Fibroblast of gingiva (primary cell): Measurements from ENCODE around the gene PSG2.
A peak's percentile ranks its signal among the peaks of the same experiment; 100 is the strongest.
"Not testable (repeated sequence)": the region's sequence is repeated elsewhere in the genome, so short reads cannot be mapped to it uniquely, and the experiment has no call there.

Source experiments
- DNase-seq: peaks from one replicate; pipeline ENCODE4 v3.0.0-alpha.2; 2011; ENCODE audit warnings: low read depth

The PSG2 gene

GRCh38 chr19:43077881-43078280 is 4.6 kb downstream of the PSG2 start:
- peak; percentile 45 for DNase-seq

GRCh38 chr19:43062418-43062817 is 20.1 kb downstream of the PSG2 start:
- not testable (repeated sequence) for DNase-seq

GRCh38 chr19:43061326-43061725 is 21.2 kb downstream of the PSG2 start:
- DNase-seq = peak; percentile 30

GRCh38 chr19:43060254-43060653 is 22.2 kb downstream of the PSG2 start:
- peak; percentile 7 for DNase-seq

- DNase-seq = not testable (repeated sequence)
Measured at GRCh38 chr19:43059482-43059881, 23.0 kb downstream of the PSG2 start.

GRCh38 chr19:43058440-43058839 is 24.1 kb downstream of the PSG2 start:
- DNase-seq = not testable (repeated sequence)

- DNase-seq = not testable (repeated sequence)
Measured at GRCh38 chr19:43047966-43048365, 34.5 kb downstream of the PSG2 start.

- not testable (repeated sequence) for DNase-seq
Measured at GRCh38 chr19:43046578-43046977, 35.9 kb downstream of the PSG2 start.

GRCh38 chr19:43043492-43044180 is 38.9 kb downstream of the PSG2 start:
- DNase-seq = not testable (repeated sequence)

- DNase-seq = peak; percentile 44
Measured at GRCh38 chr19:43031645-43032044, 50.9 kb downstream of the PSG2 start.

- DNase-seq = no peak
Measured at GRCh38 chr19:43028866-43029265, 53.6 kb downstream of the PSG2 start.

GRCh38 chr19:43027985-43028384 is 54.5 kb downstream of the PSG2 start:
- DNase-seq = not testable (repeated sequence)

- DNase-seq = not testable (repeated sequence)
Measured at GRCh38 chr19:43027061-43027460, 55.4 kb downstream of the PSG2 start.

- not testable (repeated sequence) for DNase-seq
Measured at GRCh38 chr19:43026369-43026768, 56.1 kb downstream of the PSG2 start, which contains the start of gene PSG11. Gene PSG11 (minus strand): TSS chr19:43026469. CDS start chr19:43026372, 97 bp downstream.

GRCh38 chr19:43022098-43022497 is 60.4 kb downstream of the PSG2 start:
- peak; percentile 49 for DNase-seq

- DNase-seq = peak; percentile 52
Measured at GRCh38 chr19:43021629-43022028, 60.9 kb downstream of the PSG2 start.

- not testable (repeated sequence) for DNase-seq
Measured at GRCh38 chr19:43019588-43019987, 62.9 kb downstream of the PSG2 start.
